Heart left ventricle (tissue), 13 donors: Measurements from ENCODE around the gene COMP.

Source experiments
- CTCF ChIP-seq, 12 donors: fragments of 200-600 bp; sonication (generic) in 4 of 12; IDR thresholded peaks; one replicate each; pipeline versions ENCODE4 v1.5.0 to v1.8.0; 2018 to 2022; ENCODE audit warnings: antibody characterized with exemption in 12 of 12, mild to moderate bottlenecking in 5 of 12
- POLR2A ChIP-seq, 2 donors: fragments of 450-650 bp; IDR thresholded peaks; one replicate each; pipeline ENCODE4 v1.6.1; 2017; ENCODE audit warnings: antibody characterized with exemption in 2 of 2, mild to moderate bottlenecking in 2 of 2, moderate library complexity in 2 of 2
- donor health status: ischemic (EF 13 %, LVEDD 7.1; RV severe dilation, severe dysfunction).
- donor health status: DM: no; HTN: yes; CAD: no.
- donor health status: DM: no; HTN: no; CAD: no.
- donor health status: ischemic (EF 25% LVEDD 6.9; RV normal size, moderate dysfunction).
- donor health status: ischemic (EF 25% LVEDD 5.7; RV mildly dilated, moderate dysfunction).
- donor health status: ischemic (EF 35%, LVEDD 5.7; RV mildly dilated, moderate dysfunction).
- donor health status: nonischemic (EF 11% LVEDD 7.7; RV severe dilation, severe dysfunction).
- donor health status: DM: yes; HTN: yes; CAD: no.
- donor health status: PGD.
- donor health status: ischemic (EF 29% LVEDD 5.4; RV normal size, mild dysfunction).
- donor health status: nonischemic (EF 23%, LVEDD 6.1; RV moderate dilation, normal function).

GRCh38 chr19:18769989-18770528 lies 21.0 kb downstream of the COMP start:
- TF ChIP-seq CTCF (IDR thresholded peaks at IDR 0.05): no peak
- TF ChIP-seq POLR2A (IDR thresholded peaks at IDR 0.05): no peak
